ENCODE measurements around the gene EFNA5.

Gene EFNA5

GRCh38 chr5:107376546-107377276, 294.0 kb downstream of the EFNA5 start:
- no peak for DNase-seq (ENCODE audit: low read depth, low spot score)
- no peak overlapping the region for H3K4me3 ChIP-seq (ENCODE audit: low read length)
- no peaks in the 10 kb centered on the region for H3K36me3 ChIP-seq (ENCODE audit: control insufficient read depth, insufficient read depth, low read length)
- H3K9me3 ChIP-seq (ENCODE audit: control insufficient read depth, insufficient read depth, low read length) = no peaks in the 10 kb centered on the region
- H3K27me3 ChIP-seq (ENCODE audit: control insufficient read depth, insufficient read depth, low read length) = no peaks in the 10 kb centered on the region
- H3K4me1 ChIP-seq (ENCODE audit: control insufficient read depth, insufficient read depth, low read length) = peaks cover 1% of the 10 kb centered on the region; the same call in 1 of the 2 replicates
- WGBS (ENCODE audit: insufficient coverage, insufficient read length) = 100% methylated on average over 3 of the region's 11 CpGs
- no peak overlapping the region for H3K27ac ChIP-seq (ENCODE audit: low read length)

DNA sequence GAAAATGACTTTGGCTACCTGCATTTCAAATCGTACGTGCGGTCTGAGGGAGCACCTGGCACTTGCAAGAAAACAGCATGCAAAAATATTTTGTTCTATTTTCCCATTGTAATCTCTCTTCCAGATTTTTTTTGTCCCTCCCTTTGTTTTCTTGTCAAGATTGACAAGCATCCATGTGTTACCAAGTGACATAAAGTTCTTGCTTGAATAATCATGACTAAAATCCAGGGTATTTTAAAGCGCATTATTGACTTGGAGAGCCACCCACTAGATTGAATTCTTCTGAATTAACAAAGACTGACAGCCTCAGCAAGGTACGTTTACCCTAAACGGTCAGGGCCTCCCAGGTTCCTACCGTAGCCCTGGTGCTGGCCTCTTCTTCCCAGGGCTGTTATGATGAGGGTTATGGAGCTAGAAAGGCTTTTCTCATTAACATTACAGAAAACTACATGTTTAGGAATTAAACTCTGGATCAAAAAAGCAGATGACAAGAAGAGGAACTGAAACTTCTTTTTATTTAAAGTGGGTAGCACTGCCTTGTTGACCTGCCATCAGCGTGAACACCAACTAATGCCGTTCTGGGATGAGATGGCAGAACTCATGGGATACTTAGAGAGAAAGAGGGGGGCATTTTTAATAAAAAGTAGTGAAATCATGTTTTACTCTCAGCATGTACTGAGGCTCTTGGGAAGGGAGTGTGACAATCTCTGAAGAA, 297.0 kb downstream of the EFNA5 start:
- Histone ChIP-seq H3K27me3 (ENCODE audit: control insufficient read depth, insufficient read depth, low read length) (no peaks in the 10 kb centered on the region), H3K36me3 (ENCODE audit: control insufficient read depth, insufficient read depth, low read length) (no peaks in the 10 kb centered on the region), H3K9me3 (ENCODE audit: control insufficient read depth, insufficient read depth, low read length) (no peaks in the 10 kb centered on the region), H3K4me3 (ENCODE audit: low read length) (no peak overlapping the region), H3K4me1 (ENCODE audit: control insufficient read depth, insufficient read depth, low read length) (no peaks in the 10 kb centered on the region), H3K27ac (ENCODE audit: low read length) (no peak overlapping the region)
- WGBS (ENCODE audit: insufficient coverage, insufficient read length) = no CpG with 5 or more reads among the region's 9 CpGs
- DNase-seq (ENCODE audit: low read depth, low spot score) = no peak

GRCh38 chr5:107372723-107373450, 297.9 kb downstream of the EFNA5 start:
- Histone ChIP-seq H3K27ac (ENCODE audit: low read length) (no peak overlapping the region), H3K9me3 (ENCODE audit: control insufficient read depth, insufficient read depth, low read length) (no peaks in the 10 kb centered on the region), H3K27me3 (ENCODE audit: control insufficient read depth, insufficient read depth, low read length) (no peaks in the 10 kb centered on the region), H3K4me1 (ENCODE audit: control insufficient read depth, insufficient read depth, low read length) (no peaks in the 10 kb centered on the region), H3K36me3 (ENCODE audit: control insufficient read depth, insufficient read depth, low read length) (no peaks in the 10 kb centered on the region), H3K4me3 (ENCODE audit: low read length) (no peak overlapping the region)
- no CpG with 5 or more reads among the region's 7 CpGs for WGBS (ENCODE audit: insufficient coverage, insufficient read length)
- no peak for DNase-seq (ENCODE audit: low read depth, low spot score)

GRCh38 chr5:107370396-107370968, 300.3 kb downstream of the EFNA5 start:
- no peak overlapping the region for H3K27ac ChIP-seq (ENCODE audit: low read length)
- peaks cover 3% of the 10 kb centered on the region; the same call in 1 of the 2 replicates for H3K4me1 ChIP-seq (ENCODE audit: control insufficient read depth, insufficient read depth, low read length)
- H3K27me3 ChIP-seq (ENCODE audit: control insufficient read depth, insufficient read depth, low read length) = no peaks in the 10 kb centered on the region
- WGBS (ENCODE audit: insufficient coverage, insufficient read length) = no CpG with 5 or more reads among the region's 6 CpGs
- DNase-seq (ENCODE audit: low read depth, low spot score) = no peak
- H3K9me3 ChIP-seq (ENCODE audit: control insufficient read depth, insufficient read depth, low read length) = no peaks in the 10 kb centered on the region
- H3K4me3 ChIP-seq (ENCODE audit: low read length) = no peak overlapping the region
- H3K36me3 ChIP-seq (ENCODE audit: control insufficient read depth, insufficient read depth, low read length) = no peaks in the 10 kb centered on the region

GRCh38 chr5:107369622-107370021, 301.1 kb downstream of the EFNA5 start:
- no peak overlapping the region for H3K27ac ChIP-seq (ENCODE audit: low read length)
- WGBS (ENCODE audit: insufficient coverage, insufficient read length) = no CpG with 5 or more reads among the region's 1 CpG

DNA sequence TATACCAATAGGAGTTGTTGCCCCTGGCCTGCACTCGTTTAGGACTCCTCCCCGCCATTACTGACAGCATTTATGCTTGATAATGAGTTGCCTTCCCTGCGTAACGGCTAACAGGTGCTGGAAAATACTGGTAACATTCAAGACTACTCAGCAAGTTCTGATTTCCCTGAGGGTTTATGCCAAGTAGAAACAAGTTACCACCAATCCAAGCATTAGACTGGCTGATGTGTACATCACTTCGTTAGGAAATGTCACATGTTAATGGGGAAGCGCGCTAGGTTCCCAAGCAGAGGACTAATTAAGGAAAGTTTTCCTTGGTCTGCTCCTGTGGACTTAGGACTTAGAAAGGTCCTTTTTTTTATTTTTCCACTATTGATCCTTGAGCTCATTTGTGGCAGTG, 302.1 kb downstream of the EFNA5 start:
- no CpG with 5 or more reads among the region's 7 CpGs for WGBS (ENCODE audit: insufficient coverage, insufficient read length)
- Histone ChIP-seq H3K4me3 (ENCODE audit: low read length) (no peak overlapping the region), H3K4me1 (ENCODE audit: control insufficient read depth, insufficient read depth, low read length) (peaks cover 3% of the 10 kb centered on the region; the same call in 1 of the 2 replicates), H3K36me3 (ENCODE audit: control insufficient read depth, insufficient read depth, low read length) (no peaks in the 10 kb centered on the region), H3K27me3 (ENCODE audit: control insufficient read depth, insufficient read depth, low read length) (no peaks in the 10 kb centered on the region), H3K27ac (ENCODE audit: low read length) (no peak overlapping the region), H3K9me3 (ENCODE audit: control insufficient read depth, insufficient read depth, low read length) (no peaks in the 10 kb centered on the region)
- DNase-seq (ENCODE audit: low read depth, low spot score) = no peak

More at GRCh38 chr5:107369622-107370021, 301.1 kb downstream of the EFNA5 start:
- Histone ChIP-seq H3K4me3 (ENCODE audit: low read length) (no peak overlapping the region), H3K4me1 (ENCODE audit: control insufficient read depth, insufficient read depth, low read length) (peaks cover 3% of the 10 kb centered on the region; the same call in 1 of the 2 replicates), H3K9me3 (ENCODE audit: control insufficient read depth, insufficient read depth, low read length) (no peaks in the 10 kb centered on the region), H3K27me3 (ENCODE audit: control insufficient read depth, insufficient read depth, low read length) (no peaks in the 10 kb centered on the region), H3K36me3 (ENCODE audit: control insufficient read depth, insufficient read depth, low read length) (no peaks in the 10 kb centered on the region)
- DNase-seq (ENCODE audit: low read depth, low spot score) = no peak

- Histone ChIP-seq H3K4me3 (ENCODE audit: low read length) (no peak overlapping the region), H3K27ac (ENCODE audit: low read length) (no peak overlapping the region)
- no peak for DNase-seq (ENCODE audit: low read depth, low spot score)
Observed at GRCh38 chr5:107367939-107368338, 302.8 kb downstream of the EFNA5 start.

DNA sequence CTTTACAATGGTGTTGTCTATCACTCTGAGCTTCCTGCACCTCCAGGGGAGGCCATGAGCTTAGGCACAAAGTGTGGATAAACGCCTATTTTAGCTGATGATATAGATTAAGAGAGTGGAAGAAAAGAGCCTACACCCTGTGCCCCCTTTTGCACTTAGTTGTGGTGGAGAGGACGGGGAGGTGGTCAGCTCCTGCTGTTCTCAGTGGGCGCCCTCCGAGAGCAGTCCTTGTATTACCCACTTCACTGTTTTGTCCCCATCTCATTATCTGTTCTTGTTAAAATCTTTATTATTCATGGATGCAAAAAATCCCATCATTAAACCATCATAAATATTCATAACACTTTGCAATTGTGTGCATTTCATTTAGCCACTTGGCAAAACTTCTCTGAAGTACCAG, 303.3 kb downstream of the EFNA5 start:
- H3K9me3 ChIP-seq (ENCODE audit: control insufficient read depth, insufficient read depth, low read length) = no peaks in the 10 kb centered on the region
- H3K4me1 ChIP-seq (ENCODE audit: control insufficient read depth, insufficient read depth, low read length) = peaks cover 3% of the 10 kb centered on the region; the same call in 1 of the 2 replicates
- no peak overlapping the region for H3K27ac ChIP-seq (ENCODE audit: low read length)
- no CpG with 5 or more reads among the region's 4 CpGs for WGBS (ENCODE audit: insufficient coverage, insufficient read length)
- no peaks in the 10 kb centered on the region for H3K36me3 ChIP-seq (ENCODE audit: control insufficient read depth, insufficient read depth, low read length)
- H3K4me3 ChIP-seq (ENCODE audit: low read length) = no peak overlapping the region
- H3K27me3 ChIP-seq (ENCODE audit: control insufficient read depth, insufficient read depth, low read length) = no peaks in the 10 kb centered on the region
- DNase-seq (ENCODE audit: low read depth, low spot score) = no peak

More at GRCh38 chr5:107367939-107368338, 302.8 kb downstream of the EFNA5 start:
- peaks cover 3% of the 10 kb centered on the region; the same call in 1 of the 2 replicates for H3K4me1 ChIP-seq (ENCODE audit: control insufficient read depth, insufficient read depth, low read length)
- WGBS (ENCODE audit: insufficient coverage, insufficient read length) = no CpG with 5 or more reads among the region's 2 CpGs
- no peaks in the 10 kb centered on the region for H3K27me3 ChIP-seq (ENCODE audit: control insufficient read depth, insufficient read depth, low read length)
- H3K9me3 ChIP-seq (ENCODE audit: control insufficient read depth, insufficient read depth, low read length) = no peaks in the 10 kb centered on the region
- no peaks in the 10 kb centered on the region for H3K36me3 ChIP-seq (ENCODE audit: control insufficient read depth, insufficient read depth, low read length)

DNA sequence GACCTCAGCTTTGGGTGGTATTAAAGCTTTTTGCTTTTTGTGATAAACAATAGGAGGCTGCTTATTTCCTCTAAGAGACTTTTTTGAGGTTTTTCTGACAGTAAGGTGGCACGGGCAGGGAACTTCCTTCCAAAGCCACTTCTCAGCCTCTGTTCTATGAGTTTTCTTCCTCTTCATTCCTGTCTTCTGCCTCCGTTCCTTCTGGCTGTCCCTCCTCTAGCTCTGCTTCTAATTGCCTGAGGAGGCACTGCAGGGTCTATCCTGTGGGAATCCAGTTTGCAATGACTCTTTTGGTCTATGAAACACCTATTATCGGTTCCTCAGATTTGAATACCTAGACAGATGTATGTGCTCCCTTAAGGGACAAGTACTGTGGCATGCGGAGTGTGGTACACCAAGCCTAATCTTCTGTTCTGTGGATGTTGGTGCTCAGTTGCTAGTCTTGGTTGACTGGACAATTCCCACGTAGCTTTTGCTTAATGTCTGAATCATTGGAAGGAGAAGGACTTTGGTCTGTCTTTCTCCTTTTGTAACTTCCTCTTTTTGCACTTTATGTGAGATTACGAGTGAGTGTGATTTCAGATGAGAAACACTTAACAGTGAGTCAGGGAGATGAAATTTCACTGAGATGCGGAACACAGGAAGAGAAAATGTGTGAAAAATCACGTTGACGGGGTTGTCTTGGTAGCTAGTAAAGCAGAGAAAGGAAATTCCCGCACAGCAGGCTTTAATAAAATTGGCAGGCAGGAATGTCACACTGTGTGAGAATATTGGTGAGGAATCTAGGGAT, 305.2 kb downstream of the EFNA5 start:
- Histone ChIP-seq H3K4me1 (ENCODE audit: control insufficient read depth, insufficient read depth, low read length) (peaks cover 3% of the 10 kb centered on the region; the same call in 1 of the 2 replicates), H3K36me3 (ENCODE audit: control insufficient read depth, insufficient read depth, low read length) (no peaks in the 10 kb centered on the region), H3K27me3 (ENCODE audit: control insufficient read depth, insufficient read depth, low read length) (no peaks in the 10 kb centered on the region), H3K9me3 (ENCODE audit: control insufficient read depth, insufficient read depth, low read length) (no peaks in the 10 kb centered on the region), H3K4me3 (ENCODE audit: low read length) (no peak overlapping the region), H3K27ac (ENCODE audit: low read length) (no peak overlapping the region)
- WGBS (ENCODE audit: insufficient coverage, insufficient read length) = no CpG with 5 or more reads among the region's 10 CpGs
- DNase-seq (ENCODE audit: low read depth, low spot score) = no peak
